MCF 10A (cell line): ENCODE data around the gene CEP131. TPM values are rescaled to one million over a fixed set of nuclear protein-coding genes. Genes with fewer than 3 reads are reported as not detected.

Source experiments
- BruUV-seq: library from RNA; stranded (reverse); fragments of 400-500 nt; replicated peaks from 2 replicates; lab custom pipeline; 2021; lab: Mats Ljungman, UMichigan
- CTCF ChIA-PET: fragments of 300-600 bp; sonication (Branson Sonifier 250); formaldehyde crosslinking; extraction: SDS; loops from one replicate; lab custom pipeline; 2021; ENCODE audit warnings: antibody characterized with exemption, inconsistent platforms; lab: Yijun Ruan, JAX
- POLR2A ChIA-PET: fragments of 300-600, 350-650 bp; sonication (Branson Sonifier 250); formaldehyde crosslinking; extraction: SDS; loops from one replicate; lab custom pipeline; 2020; ENCODE audit warnings: antibody characterized with exemption, inconsistent platforms; lab: Yijun Ruan, JAX
- DNase-seq: peaks from one replicate; pipeline ENCODE4 v3.0.0-alpha.2; 2018; ENCODE audit not compliant: unreplicated experiment
- H3K27ac Mint-ChIP-seq: one replicate; pipeline ENCODE4 v1.8.0; 2022; ENCODE audit warnings: mild to moderate bottlenecking, low read depth, mixed read lengths; ENCODE audit not compliant: unreplicated experiment
- H3K27me3 Mint-ChIP-seq: one replicate; pipeline ENCODE4 v1.8.0; 2022; ENCODE audit warnings: mixed read lengths; ENCODE audit not compliant: insufficient read depth, unreplicated experiment
- H3K36me3 Mint-ChIP-seq: one replicate; pipeline ENCODE4 v1.8.0; 2022; ENCODE audit warnings: mild to moderate bottlenecking, moderate library complexity, mixed read lengths; ENCODE audit not compliant: insufficient read depth, unreplicated experiment
- H3K4me1 Mint-ChIP-seq: one replicate; pipeline ENCODE4 v1.8.0; 2022; ENCODE audit warnings: mixed read lengths; ENCODE audit not compliant: insufficient read depth, unreplicated experiment
- H3K4me3 Mint-ChIP-seq: one replicate; pipeline ENCODE4 v1.8.0; 2022; ENCODE audit warnings: mild to moderate bottlenecking, moderate library complexity, mixed read lengths; ENCODE audit not compliant: unreplicated experiment
- H3K9me3 Mint-ChIP-seq: one replicate; pipeline ENCODE4 v1.8.0; 2022; ENCODE audit warnings: mixed read lengths; ENCODE audit not compliant: unreplicated experiment
- CTCF ChIP-seq: fragments of 200-600 bp; IDR thresholded peaks from one replicate; pipeline ENCODE4 v1.8.0; 2022; ENCODE audit warnings: antibody characterized with exemption, mild to moderate bottlenecking; ENCODE audit not compliant: unreplicated experiment
- intact Hi-C: fragments of 100-400 bp; cut with micrococcal nuclease; formaldehyde crosslinking; loops from 2 replicates; pipeline ENCODE4 v1.14.1; 2022
- total RNA-seq: library from RNA; stranded (reverse); gene quantifications from 2 replicates; pipeline ENCODE4 v1.2.3, GENCODE V29; 2022

CEP131 gene
- total RNA-seq, 1 experiment from 2014 or later = 9.5 TPM

- Mint-ChIP-seq H3K4me3 (no peak overlapping the region), H3K27me3 (no peaks in the 10 kb centered on the region), H3K27ac (no peak overlapping the region), H3K9me3 (no peaks in the 10 kb centered on the region), H3K4me1 (no peaks in the 10 kb centered on the region), H3K36me3 (peaks cover 9% of the 10 kb centered on the region)
- intact Hi-C loops = no loop called here
- BruUV-seq = no TSS peak
- ChIA-PET CTCF (interaction anchor here (1.5 kb wide), 1 partner anchor 66 kb away, joined by 3 read pairs; no protein-coding TSS in a partner anchor), POLR2A (no interaction called here)
- TF ChIP-seq CTCF = no peak
- DNase-seq = no peak
These were observed 14.1 kb downstream of the CEP131 start for GRCh38 chr17:81208651-81209050.

- H3K4me1 Mint-ChIP-seq = no peaks in the 10 kb centered on the region
- no TSS peak for BruUV-seq
- no peak overlapping the region for H3K27ac Mint-ChIP-seq
- H3K27me3 Mint-ChIP-seq = no peaks in the 10 kb centered on the region
- ChIA-PET POLR2A (no interaction called here), CTCF (interaction anchor here (0.7 to 1.5 kb wide), 2 partner anchors 65 to 277 kb away, joined by 3 read pairs; no protein-coding TSS in a partner anchor)
- DNase-seq = no peak
- H3K9me3 Mint-ChIP-seq = no peaks in the 10 kb centered on the region
- no peak for TF ChIP-seq CTCF
- H3K36me3 Mint-ChIP-seq = peaks cover 12% of the 10 kb centered on the region
- intact Hi-C loops = no loop called here
- H3K4me3 Mint-ChIP-seq = no peak overlapping the region
These were observed 14.9 kb downstream of the CEP131 start for GRCh38 chr17:81207610-81208581.

GRCh38 chr17:81206657-81207056, 16.1 kb downstream of the CEP131 start:
- ChIA-PET POLR2A (no interaction called here), CTCF (no interaction called here)
- intact Hi-C loops = no loop called here
- H3K36me3 Mint-ChIP-seq = peaks cover 12% of the 10 kb centered on the region
- DNase-seq = no peak
- no peaks in the 10 kb centered on the region for H3K9me3 Mint-ChIP-seq
- H3K4me3 Mint-ChIP-seq = no peak overlapping the region
- no peak overlapping the region for H3K27ac Mint-ChIP-seq
- no peak for TF ChIP-seq CTCF
- H3K27me3 Mint-ChIP-seq = no peaks in the 10 kb centered on the region
- H3K4me1 Mint-ChIP-seq = no peaks in the 10 kb centered on the region
- BruUV-seq = no TSS peak

- intact Hi-C loops = no loop called here
- Mint-ChIP-seq H3K27me3 (no peaks in the 10 kb centered on the region), H3K27ac (no peak overlapping the region), H3K9me3 (no peaks in the 10 kb centered on the region), H3K4me3 (no peak overlapping the region), H3K36me3 (peaks cover 12% of the 10 kb centered on the region), H3K4me1 (no peaks in the 10 kb centered on the region)
- POLR2A ChIA-PET = interaction anchor here (0.7 kb wide), 1 partner anchor 159 kb away, joined by 3 read pairs; no protein-coding TSS in a partner anchor
- no TSS peak for BruUV-seq
- TF ChIP-seq CTCF = no peak
- no peak for DNase-seq
- CTCF ChIA-PET = no interaction called here
These were observed 16.6 kb downstream of the CEP131 start for GRCh38 chr17:81206166-81206565.
